ENCODE results near the gene C11orf97.
"Not testable (repeated sequence)": the region's sequence is repeated elsewhere in the genome, so short reads cannot be mapped to it uniquely, and the experiment has no call there.

C11orf97 gene, protein sequence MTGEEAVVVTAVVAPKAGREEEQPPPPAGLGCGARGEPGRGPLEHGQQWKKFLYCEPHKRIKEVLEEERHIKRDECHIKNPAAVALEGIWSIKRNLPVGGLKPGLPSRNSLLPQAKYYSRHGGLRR

DNA sequence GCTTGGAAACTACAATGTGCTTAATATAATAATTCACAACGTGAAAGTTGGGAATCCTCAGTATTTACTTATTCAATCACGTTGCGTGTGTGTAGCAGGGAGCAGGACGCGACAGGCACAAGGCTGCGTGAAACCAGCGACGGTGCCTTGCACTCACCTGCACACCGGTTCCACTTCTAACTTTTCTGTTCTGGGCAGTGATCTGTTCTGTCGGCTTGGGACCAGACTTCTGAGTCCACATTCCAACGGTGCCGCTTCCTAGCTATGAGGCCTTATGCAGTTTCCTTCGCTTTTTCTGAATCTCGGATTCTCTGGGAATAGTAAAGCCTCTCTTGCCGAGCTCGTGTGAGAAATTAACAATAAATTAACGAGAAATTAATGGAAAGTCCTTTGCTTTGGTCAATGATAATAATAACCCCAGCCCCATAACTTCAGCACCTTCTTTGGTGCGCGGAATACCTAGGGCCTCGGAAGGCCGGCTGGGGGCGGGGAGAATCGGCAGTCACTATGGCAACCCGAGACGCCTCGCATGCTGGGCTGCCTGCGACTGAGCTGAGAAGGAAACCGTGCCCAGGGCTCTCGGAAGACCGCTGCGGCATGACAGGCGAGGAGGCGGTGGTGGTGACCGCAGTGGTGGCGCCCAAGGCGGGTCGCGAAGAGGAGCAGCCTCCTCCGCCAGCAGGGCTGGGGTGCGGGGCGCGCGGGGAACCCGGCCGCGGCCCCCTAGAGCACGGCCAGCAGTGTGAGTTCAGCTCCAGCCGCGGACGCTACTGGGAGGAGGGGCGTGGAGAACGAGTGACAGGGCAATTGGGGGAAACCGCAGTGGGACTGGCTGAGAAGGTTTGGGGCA lies at the start of gene C11orf97:
Gene C11orf97, plus strand, starts transcription at position 530 of the 850 bp plus-strand sequence. Its CDS starts 68 bp downstream, at position 598.
- no peak for DNase-seq (ENCODE audit: low spot score)

DNA sequence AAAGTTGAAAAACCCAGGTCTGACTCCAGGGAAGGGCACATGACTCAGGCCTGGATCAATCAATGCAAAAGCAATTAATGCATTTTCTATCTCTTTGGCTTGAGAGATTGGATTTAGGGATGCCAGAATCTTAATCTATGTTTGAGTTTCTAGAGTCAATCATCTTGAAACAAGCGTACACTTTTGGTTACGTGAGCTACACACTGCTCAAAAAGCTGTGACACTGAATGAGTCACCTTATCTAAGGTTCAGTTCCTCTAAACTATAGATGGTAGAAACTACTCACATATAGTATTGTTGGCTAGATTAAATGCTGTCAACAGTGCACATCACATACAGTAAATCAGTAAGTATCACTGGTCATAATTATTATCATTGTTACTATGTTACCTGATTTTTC lies 42.8 kb upstream of the C11orf97 start:
- no peak for DNase-seq (ENCODE audit: low spot score)

- no peak for DNase-seq (ENCODE audit: low spot score)
Observed at GRCh38 chr11:94472916-94473799, 39.1 kb upstream of the C11orf97 start.

DNA sequence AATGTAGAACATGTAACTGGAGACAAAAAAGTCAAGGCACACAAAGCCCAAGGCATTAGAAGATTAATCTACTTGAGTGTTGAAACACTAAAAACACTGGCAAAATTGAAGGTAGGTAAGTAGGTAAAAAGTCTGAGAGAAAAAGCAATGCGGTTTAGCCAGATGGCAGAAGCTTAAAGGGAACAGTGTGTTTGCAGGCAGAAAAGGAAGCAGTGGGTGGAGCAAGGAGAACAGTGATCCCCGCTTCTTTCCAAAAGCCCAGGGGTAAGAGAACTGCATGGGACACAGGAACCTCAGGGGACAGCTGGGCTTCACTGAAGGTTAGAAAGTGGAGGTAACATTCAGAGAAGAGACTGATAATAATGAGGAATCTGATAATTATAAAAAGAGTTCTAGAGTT lies 34.6 kb upstream of the C11orf97 start:
- DNase-seq (ENCODE audit: low spot score), result no peak

DNA sequence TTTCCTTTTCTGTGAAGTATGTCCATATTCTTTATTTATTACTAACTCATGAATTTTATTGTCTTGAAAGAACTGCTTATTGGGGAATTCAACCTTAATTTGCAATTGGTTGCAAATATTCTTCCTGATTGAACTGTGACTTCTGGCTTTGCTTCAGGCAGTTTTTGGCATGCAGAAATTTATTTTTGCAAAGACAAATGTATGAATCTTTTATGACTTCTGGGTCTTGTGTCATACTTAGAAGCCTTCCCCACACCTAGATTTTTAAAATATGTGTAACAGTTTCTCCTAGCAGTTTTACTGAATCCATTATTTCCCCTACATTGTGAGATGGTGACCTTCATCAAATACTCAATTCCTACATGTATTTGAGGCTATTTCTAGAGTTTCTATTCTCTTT lies 30.9 kb upstream of the C11orf97 start:
- DNase-seq (ENCODE audit: low spot score), result no peak

DNA sequence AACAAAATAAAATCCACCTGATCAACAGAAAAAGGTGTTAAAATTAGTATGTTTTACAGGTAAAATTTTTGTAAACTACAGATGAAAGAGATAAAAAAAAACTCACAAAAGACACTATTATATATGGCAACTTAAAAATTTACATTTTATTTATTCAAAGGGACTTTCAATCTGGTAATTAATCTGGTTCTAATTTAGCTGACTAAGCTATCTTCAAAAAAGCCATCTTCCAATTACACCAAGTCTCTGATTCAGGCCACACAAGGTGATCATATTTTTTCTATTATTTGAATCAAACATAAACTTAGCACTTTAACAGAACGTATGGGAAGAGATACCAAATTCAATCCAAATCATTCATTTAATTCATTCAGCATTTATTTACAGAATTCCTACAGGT lies 26.2 kb upstream of the C11orf97 start:
- no peak for DNase-seq (ENCODE audit: low spot score)

GRCh38 chr11:94493281-94494125 lies 18.8 kb upstream of the C11orf97 start, which contains the start of the genes ANKRD49 and MRE11:
TSS of gene ANKRD49 (plus strand) at chr11:94493984. CDS start at chr11:94496694, 2,710 bp downstream.
TSS of gene MRE11 (minus strand) at chr11:94493844. CDS start at chr11:94492801, 1,043 bp downstream.
- peak; percentile 96 for DNase-seq (ENCODE audit: low spot score)

GRCh38 chr11:94494126-94494680 lies 18.1 kb upstream of the C11orf97 start:
- no peak for DNase-seq (ENCODE audit: low spot score)

GRCh38 chr11:94500181-94500580 lies 12.1 kb upstream of the C11orf97 start:
- no peak for DNase-seq (ENCODE audit: low spot score)

DNA sequence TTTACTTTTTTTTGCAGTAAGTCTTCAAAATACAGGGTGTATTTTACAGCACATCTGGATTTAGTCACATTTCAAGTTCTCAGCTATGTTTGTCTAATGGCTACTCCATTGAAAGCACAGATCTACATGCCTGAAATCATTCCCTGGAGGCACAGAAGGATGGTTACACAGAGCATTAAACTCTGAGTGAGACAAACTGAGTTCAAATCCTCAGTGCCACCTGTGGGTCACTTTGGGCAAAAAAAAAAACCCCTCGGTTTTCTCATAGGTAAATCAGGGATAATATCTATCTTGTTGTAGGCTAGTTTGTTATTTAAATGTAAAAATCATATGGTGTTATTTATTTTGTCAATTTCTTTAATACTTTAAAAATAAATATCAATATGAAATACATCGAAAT lies 10.7 kb upstream of the C11orf97 start:
- DNase-seq (ENCODE audit: low spot score), result no peak

- DNase-seq (ENCODE audit: low spot score), result peak; percentile 57
Observed at GRCh38 chr11:94504689-94505293, 7.5 kb upstream of the C11orf97 start.

- DNase-seq (ENCODE audit: low spot score), result not testable (repeated sequence)
Observed at GRCh38 chr11:94506513-94506912, 5.7 kb upstream of the C11orf97 start.

DNA sequence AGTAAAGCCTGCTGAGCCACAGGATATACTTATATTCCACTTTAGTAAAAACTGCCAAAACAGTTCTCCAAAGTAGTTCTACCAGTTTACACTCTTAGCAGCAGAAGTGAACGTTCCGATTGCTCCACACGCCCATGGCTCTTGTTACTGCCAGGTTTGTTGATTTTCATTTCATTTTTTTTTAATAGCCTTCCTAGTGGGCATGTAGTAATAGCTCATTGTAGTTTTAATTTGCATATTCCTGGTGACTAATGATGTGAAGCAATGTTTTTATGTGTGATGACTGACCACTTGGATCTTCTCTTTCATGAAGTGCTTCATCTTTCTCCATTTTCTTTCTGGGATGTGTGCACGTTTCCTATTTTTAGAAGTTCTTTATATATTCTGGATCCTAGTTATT lies 4.8 kb upstream of the C11orf97 start:
- DNase-seq (ENCODE audit: low spot score), result no peak

GRCh38 chr11:94513091-94513490 lies 830 bp downstream of the C11orf97 start:
- DNase-seq (ENCODE audit: low spot score), result no peak

- DNase-seq (ENCODE audit: low spot score), result no peak
Observed at GRCh38 chr11:94515398-94515797, 3.1 kb downstream of the C11orf97 start.

DNA sequence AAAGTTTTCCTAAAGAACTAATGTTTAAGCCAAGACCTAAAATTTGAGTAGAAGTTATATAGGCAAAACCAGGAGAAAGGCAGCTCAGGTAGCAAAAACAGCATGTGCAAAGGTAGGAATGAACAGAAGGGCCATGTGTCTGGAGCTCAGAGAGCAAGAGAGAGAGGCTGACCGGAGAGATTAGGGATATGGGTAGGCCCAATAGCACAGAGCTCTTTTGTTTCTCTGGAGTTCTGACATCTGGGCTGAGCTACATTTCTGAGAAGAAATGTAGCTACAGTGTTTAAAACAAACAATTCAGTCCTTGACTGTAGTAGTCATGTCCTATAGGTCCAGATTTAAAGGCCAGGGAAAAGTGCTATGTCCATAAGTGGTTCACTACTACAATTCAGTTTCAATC lies 4.5 kb downstream of the C11orf97 start:
- no peak for DNase-seq (ENCODE audit: low spot score)

GRCh38 chr11:94518300-94518699 lies 6.0 kb downstream of the C11orf97 start:
- no peak for DNase-seq (ENCODE audit: low spot score)

DNA sequence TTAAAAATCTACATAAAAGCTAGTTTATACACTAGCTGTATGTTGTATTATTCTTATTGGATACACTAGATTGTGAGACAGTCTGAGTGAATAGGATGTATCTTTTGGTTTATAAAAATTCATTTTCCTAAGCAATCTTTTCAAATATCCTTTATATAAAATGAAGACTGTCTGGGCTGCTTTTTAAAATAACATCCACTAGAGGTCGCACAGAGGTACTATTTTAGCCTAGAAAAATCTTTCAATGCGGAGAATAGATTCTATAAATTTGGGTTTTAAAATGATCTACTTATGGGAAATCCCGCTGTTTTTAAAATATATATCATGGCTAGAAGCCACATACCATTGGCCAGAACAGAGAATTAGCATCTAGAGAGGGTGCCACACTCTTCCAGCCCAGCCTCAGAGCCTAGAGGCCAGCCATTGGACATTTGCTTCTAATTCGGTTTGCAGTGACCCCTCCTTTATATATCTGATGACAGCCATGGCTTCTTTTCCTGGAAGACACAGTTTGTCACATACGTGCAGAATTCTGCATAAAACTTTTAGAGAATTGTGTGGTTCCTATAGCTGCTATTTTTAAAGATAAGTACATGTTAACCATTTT lies 7.3 kb downstream of the C11orf97 start:
- DNase-seq (ENCODE audit: low spot score), result peak; percentile 59

DNA sequence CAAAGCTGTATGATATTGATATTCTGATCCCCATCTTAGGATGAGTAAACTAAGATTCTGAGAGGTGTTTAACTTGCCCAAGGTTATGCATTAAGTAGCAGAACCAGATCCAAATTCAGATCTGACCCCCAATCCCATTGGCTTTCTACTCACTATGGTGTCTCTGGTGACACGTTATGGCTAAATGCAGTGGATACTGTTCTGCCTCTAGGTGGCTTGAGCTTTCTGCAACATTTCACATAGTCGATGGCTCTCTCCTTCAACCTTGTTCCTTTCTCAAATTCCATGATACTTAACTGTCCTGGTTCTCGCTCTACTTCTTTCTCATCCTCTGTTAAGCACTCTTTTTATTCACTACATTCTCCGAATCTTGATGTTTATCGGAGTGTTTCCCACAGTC lies 9.4 kb downstream of the C11orf97 start:
- DNase-seq (ENCODE audit: low spot score), result no peak

- no peak for DNase-seq (ENCODE audit: low spot score)
Observed at GRCh38 chr11:94524341-94524740, 12.1 kb downstream of the C11orf97 start.
